ENCODE data around the gene LYPD4.

DNA sequence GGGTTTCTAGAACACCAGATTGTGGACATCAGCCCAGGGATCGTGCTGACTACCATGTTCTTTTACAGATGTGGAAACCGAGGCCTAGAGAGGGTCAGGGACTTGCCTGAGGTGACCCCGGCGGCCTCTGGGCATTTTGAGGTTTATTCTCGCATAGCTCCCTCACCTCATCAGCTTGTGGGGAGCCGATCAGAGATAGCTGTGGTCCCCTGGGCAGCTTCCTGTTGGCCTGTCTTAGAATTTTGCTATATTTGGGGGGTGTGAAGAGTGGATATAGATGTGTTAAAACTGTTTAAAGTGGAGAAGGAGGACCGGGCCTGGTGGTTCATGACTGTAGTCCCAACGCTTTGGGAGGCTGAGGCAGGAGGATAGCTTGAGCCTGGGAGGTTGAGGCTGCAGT, 45.4 kb upstream of the LYPD4 start:
- TF ChIP-seq CTCF (IDR thresholded peaks at IDR 0.05) (no peak), EZH2 (IDR thresholded peaks at IDR 0.05; ENCODE audit: borderline replicate concordance, insufficient read depth, low read depth, low read length, poor library complexity, severe bottlenecking) (no peak)
